ENCODE data around the gene MEGF11.
A peak's percentile ranks its signal among the peaks of the same experiment; 100 is the strongest.

Gene MEGF11

GRCh38 chr15:65970937-65971740 lies 282.4 kb downstream of the MEGF11 start:
- Histone ChIP-seq H3K4me3 (ENCODE audit: low read length) (no peak overlapping the region), H2AK5ac (ENCODE audit: low read length) (no peak overlapping the region), H3K36me3 (ENCODE audit: control insufficient read depth, insufficient read depth, low read length) (no peaks in the 10 kb centered on the region), H3K27me3 (ENCODE audit: insufficient read depth, low read length, poor library complexity) (no peaks in the 10 kb centered on the region), H3K56ac (ENCODE audit: low read length) (no peak overlapping the region), H3K18ac (ENCODE audit: low read length) (no peak overlapping the region), H4K8ac (ENCODE audit: low read depth, low read length) (no peak overlapping the region), H2BK5ac (ENCODE audit: low read length) (no peak overlapping the region), H3K79me1 (ENCODE audit: low read length) (no peaks in the 10 kb centered on the region), H3K23ac (ENCODE audit: low read length) (no peak overlapping the region), H4K5ac (ENCODE audit: low read length) (no peak overlapping the region), H2BK120ac (ENCODE audit: low read depth, low read length) (no peak overlapping the region), H2BK15ac (replicated peaks; ENCODE audit: low read depth) (no peak overlapping the region), H3K27ac (ENCODE audit: low read depth, low read length) (no peak overlapping the region), H3K4ac (ENCODE audit: low read depth, low read length) (no peak overlapping the region), H3K4me2 (ENCODE audit: low read length) (no peak overlapping the region), H3K9ac (ENCODE audit: low read length) (no peak overlapping the region), H3K79me2 (ENCODE audit: control insufficient read depth, insufficient read depth, low read length) (no peaks in the 10 kb centered on the region), H3K4me1 (ENCODE audit: control insufficient read depth, low read depth, low read length) (no peaks in the 10 kb centered on the region)
- no CpG with 5 or more reads among the region's 8 CpGs for WGBS (ENCODE audit: extremely low coverage, insufficient coverage, low lambda C conversion rate)
- DNase-seq = peak; percentile 83

- Histone ChIP-seq H3K27me3 (ENCODE audit: insufficient read depth, low read length, poor library complexity) (no peaks in the 10 kb centered on the region), H3K79me1 (ENCODE audit: low read length) (no peaks in the 10 kb centered on the region), H3K4me2 (ENCODE audit: low read length) (no peak overlapping the region), H3K36me3 (ENCODE audit: control insufficient read depth, insufficient read depth, low read length) (no peaks in the 10 kb centered on the region), H3K23ac (ENCODE audit: low read length) (peak overlapping the region; percentile 19), H2BK5ac (ENCODE audit: low read length) (no peak overlapping the region), H4K5ac (ENCODE audit: low read length) (no peak overlapping the region), H4K8ac (ENCODE audit: low read depth, low read length) (no peak overlapping the region), H2BK120ac (ENCODE audit: low read depth, low read length) (no peak overlapping the region), H2BK15ac (replicated peaks; ENCODE audit: low read depth) (no peak overlapping the region), H3K79me2 (ENCODE audit: control insufficient read depth, insufficient read depth, low read length) (no peaks in the 10 kb centered on the region), H3K4me3 (ENCODE audit: low read length) (no peak overlapping the region), H3K4me1 (ENCODE audit: control insufficient read depth, low read depth, low read length) (no peaks in the 10 kb centered on the region), H3K18ac (ENCODE audit: low read length) (no peak overlapping the region), H3K27ac (ENCODE audit: low read depth, low read length) (no peak overlapping the region), H3K56ac (ENCODE audit: low read length) (peak overlapping the region; percentile 25), H2AK5ac (ENCODE audit: low read length) (no peak overlapping the region), H3K9ac (ENCODE audit: low read length) (no peak overlapping the region), H3K4ac (ENCODE audit: low read depth, low read length) (no peak overlapping the region)
- DNase-seq = no peak
- no CpG with 5 or more reads among the region's 7 CpGs for WGBS (ENCODE audit: extremely low coverage, insufficient coverage, low lambda C conversion rate)
These were observed 283.4 kb downstream of the MEGF11 start for GRCh38 chr15:65969865-65970816.

- H2BK5ac ChIP-seq (ENCODE audit: low read length) = no peak overlapping the region
- no peaks in the 10 kb centered on the region for H3K4me1 ChIP-seq (ENCODE audit: control insufficient read depth, low read depth, low read length)
- H3K79me2 ChIP-seq (ENCODE audit: control insufficient read depth, insufficient read depth, low read length) = no peaks in the 10 kb centered on the region
- no peaks in the 10 kb centered on the region for H3K36me3 ChIP-seq (ENCODE audit: control insufficient read depth, insufficient read depth, low read length)
- no peak overlapping the region for H3K4ac ChIP-seq (ENCODE audit: low read depth, low read length)
- no peaks in the 10 kb centered on the region for H3K27me3 ChIP-seq (ENCODE audit: insufficient read depth, low read length, poor library complexity)
- no peak overlapping the region for H4K8ac ChIP-seq (ENCODE audit: low read depth, low read length)
- no peak overlapping the region for H3K18ac ChIP-seq (ENCODE audit: low read length)
- H3K4me3 ChIP-seq (ENCODE audit: low read length) = no peak overlapping the region
- H3K4me2 ChIP-seq (ENCODE audit: low read length) = no peak overlapping the region
- no peak overlapping the region for H3K56ac ChIP-seq (ENCODE audit: low read length)
- H3K79me1 ChIP-seq (ENCODE audit: low read length) = no peaks in the 10 kb centered on the region
- no CpG with 5 or more reads among the region's 5 CpGs for WGBS (ENCODE audit: extremely low coverage, insufficient coverage, low lambda C conversion rate)
- H3K23ac ChIP-seq (ENCODE audit: low read length) = no peak overlapping the region
- no peak overlapping the region for H2AK5ac ChIP-seq (ENCODE audit: low read length)
- H2BK15ac ChIP-seq (replicated peaks; ENCODE audit: low read depth) = no peak overlapping the region
- DNase-seq = no peak
- H4K5ac ChIP-seq (ENCODE audit: low read length) = no peak overlapping the region
- H3K9ac ChIP-seq (ENCODE audit: low read length) = no peak overlapping the region
- H3K27ac ChIP-seq (ENCODE audit: low read depth, low read length) = no peak overlapping the region
- no peak overlapping the region for H2BK120ac ChIP-seq (ENCODE audit: low read depth, low read length)
These were observed 285.0 kb downstream of the MEGF11 start for GRCh38 chr15:65968511-65968910.

- H3K4me3 ChIP-seq (ENCODE audit: low read length) = no peak overlapping the region
- H2BK5ac ChIP-seq (ENCODE audit: low read length) = no peak overlapping the region
- no peak overlapping the region for H3K56ac ChIP-seq (ENCODE audit: low read length)
- no peak overlapping the region for H3K9ac ChIP-seq (ENCODE audit: low read length)
- H3K4me2 ChIP-seq (ENCODE audit: low read length) = no peak overlapping the region
- no peak overlapping the region for H3K27ac ChIP-seq (ENCODE audit: low read depth, low read length)
- no peak overlapping the region for H2AK5ac ChIP-seq (ENCODE audit: low read length)
- H3K4ac ChIP-seq (ENCODE audit: low read depth, low read length) = no peak overlapping the region
- H3K79me2 ChIP-seq (ENCODE audit: control insufficient read depth, insufficient read depth, low read length) = no peaks in the 10 kb centered on the region
- H4K5ac ChIP-seq (ENCODE audit: low read length) = no peak overlapping the region
- no peak overlapping the region for H2BK120ac ChIP-seq (ENCODE audit: low read depth, low read length)
- no peaks in the 10 kb centered on the region for H3K79me1 ChIP-seq (ENCODE audit: low read length)
- no peak overlapping the region for H2BK15ac ChIP-seq (replicated peaks; ENCODE audit: low read depth)
- H3K4me1 ChIP-seq (ENCODE audit: control insufficient read depth, low read depth, low read length) = no peaks in the 10 kb centered on the region
- H3K27me3 ChIP-seq (ENCODE audit: insufficient read depth, low read length, poor library complexity) = no peaks in the 10 kb centered on the region
- no peak overlapping the region for H4K8ac ChIP-seq (ENCODE audit: low read depth, low read length)
- H3K18ac ChIP-seq (ENCODE audit: low read length) = no peak overlapping the region
- no peak for DNase-seq
- H3K23ac ChIP-seq (ENCODE audit: low read length) = no peak overlapping the region
- no CpG with 5 or more reads among the region's 14 CpGs for WGBS (ENCODE audit: extremely low coverage, insufficient coverage, low lambda C conversion rate)
- H3K36me3 ChIP-seq (ENCODE audit: control insufficient read depth, insufficient read depth, low read length) = no peaks in the 10 kb centered on the region
These were observed 288.6 kb downstream of the MEGF11 start for GRCh38 chr15:65964792-65965433.

GRCh38 chr15:65963911-65964482 lies 289.6 kb downstream of the MEGF11 start:
- H3K79me2 ChIP-seq (ENCODE audit: control insufficient read depth, insufficient read depth, low read length) = no peaks in the 10 kb centered on the region
- no peaks in the 10 kb centered on the region for H3K4me1 ChIP-seq (ENCODE audit: control insufficient read depth, low read depth, low read length)
- no peak overlapping the region for H4K8ac ChIP-seq (ENCODE audit: low read depth, low read length)
- WGBS (ENCODE audit: extremely low coverage, insufficient coverage, low lambda C conversion rate) = no CpG with 5 or more reads among the region's 13 CpGs
- no peaks in the 10 kb centered on the region for H3K79me1 ChIP-seq (ENCODE audit: low read length)
- H2BK5ac ChIP-seq (ENCODE audit: low read length) = no peak overlapping the region
- no peak overlapping the region for H3K56ac ChIP-seq (ENCODE audit: low read length)
- H3K27ac ChIP-seq (ENCODE audit: low read depth, low read length) = no peak overlapping the region
- no peaks in the 10 kb centered on the region for H3K36me3 ChIP-seq (ENCODE audit: control insufficient read depth, insufficient read depth, low read length)
- no peak overlapping the region for H3K4ac ChIP-seq (ENCODE audit: low read depth, low read length)
- no peak overlapping the region for H3K9ac ChIP-seq (ENCODE audit: low read length)
- H3K4me2 ChIP-seq (ENCODE audit: low read length) = no peak overlapping the region
- H2BK15ac ChIP-seq (replicated peaks; ENCODE audit: low read depth) = no peak overlapping the region
- no peaks in the 10 kb centered on the region for H3K27me3 ChIP-seq (ENCODE audit: insufficient read depth, low read length, poor library complexity)
- H2BK120ac ChIP-seq (ENCODE audit: low read depth, low read length) = no peak overlapping the region
- no peak overlapping the region for H4K5ac ChIP-seq (ENCODE audit: low read length)
- H2AK5ac ChIP-seq (ENCODE audit: low read length) = no peak overlapping the region
- DNase-seq = no peak
- H3K18ac ChIP-seq (ENCODE audit: low read length) = no peak overlapping the region
- H3K23ac ChIP-seq (ENCODE audit: low read length) = no peak overlapping the region
- H3K4me3 ChIP-seq (ENCODE audit: low read length) = no peak overlapping the region
